ENCODE results near the gene MTO1.
"Not testable (repeated sequence)": the region's sequence is repeated elsewhere in the genome, so short reads cannot be mapped to it uniquely, and the experiment has no call there.

MTO1 gene, protein sequence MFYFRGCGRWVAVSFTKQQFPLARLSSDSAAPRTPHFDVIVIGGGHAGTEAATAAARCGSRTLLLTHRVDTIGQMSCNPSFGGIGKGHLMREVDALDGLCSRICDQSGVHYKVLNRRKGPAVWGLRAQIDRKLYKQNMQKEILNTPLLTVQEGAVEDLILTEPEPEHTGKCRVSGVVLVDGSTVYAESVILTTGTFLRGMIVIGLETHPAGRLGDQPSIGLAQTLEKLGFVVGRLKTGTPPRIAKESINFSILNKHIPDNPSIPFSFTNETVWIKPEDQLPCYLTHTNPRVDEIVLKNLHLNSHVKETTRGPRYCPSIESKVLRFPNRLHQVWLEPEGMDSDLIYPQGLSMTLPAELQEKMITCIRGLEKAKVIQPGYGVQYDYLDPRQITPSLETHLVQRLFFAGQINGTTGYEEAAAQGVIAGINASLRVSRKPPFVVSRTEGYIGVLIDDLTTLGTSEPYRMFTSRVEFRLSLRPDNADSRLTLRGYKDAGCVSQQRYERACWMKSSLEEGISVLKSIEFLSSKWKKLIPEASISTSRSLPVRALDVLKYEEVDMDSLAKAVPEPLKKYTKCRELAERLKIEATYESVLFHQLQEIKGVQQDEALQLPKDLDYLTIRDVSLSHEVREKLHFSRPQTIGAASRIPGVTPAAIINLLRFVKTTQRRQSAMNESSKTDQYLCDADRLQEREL

DNA sequence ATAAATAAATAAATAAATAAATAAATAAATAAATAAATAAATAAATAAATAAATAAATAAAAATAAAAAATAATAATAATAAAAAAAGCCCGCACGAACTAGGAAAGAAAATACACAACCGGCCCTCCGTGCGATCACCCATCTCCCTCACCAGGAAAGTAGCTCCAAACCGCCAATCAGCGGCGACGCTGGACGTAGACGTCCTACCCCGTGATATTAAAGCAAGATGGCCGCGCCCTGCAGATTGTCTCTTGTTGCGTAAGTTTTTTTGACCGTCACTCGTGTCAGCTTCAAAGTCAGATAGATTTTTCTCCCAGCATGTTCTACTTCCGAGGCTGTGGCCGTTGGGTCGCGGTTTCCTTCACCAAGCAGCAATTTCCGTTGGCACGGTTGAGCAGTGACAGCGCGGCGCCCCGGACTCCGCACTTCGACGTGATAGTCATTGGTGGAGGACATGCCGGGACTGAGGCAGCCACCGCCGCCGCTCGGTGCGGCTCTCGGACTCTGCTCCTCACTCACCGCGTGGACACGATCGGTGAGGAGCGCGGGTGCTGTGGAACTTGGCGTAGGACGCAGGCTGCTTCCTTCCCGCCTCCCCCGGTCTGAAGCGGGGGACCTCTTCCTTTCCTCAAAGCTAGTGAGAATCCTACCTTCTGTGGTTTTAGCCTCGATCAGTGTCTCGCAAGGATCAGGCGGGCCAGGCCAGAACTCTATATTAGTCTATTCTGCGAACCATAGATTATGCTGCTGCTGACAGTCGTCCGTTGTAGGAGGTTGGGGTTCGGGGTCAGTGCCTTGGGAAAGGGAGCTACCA lies at the start of gene MTO1:
MTO1 (plus strand) TSS at position 201 of the 814 bp plus-strand sequence; CDS start at position 319, 118 bp downstream.
- peak; percentile 70 to 75 for DNase-seq (ENCODE audit: low read depth in 2 of 2)

DNA sequence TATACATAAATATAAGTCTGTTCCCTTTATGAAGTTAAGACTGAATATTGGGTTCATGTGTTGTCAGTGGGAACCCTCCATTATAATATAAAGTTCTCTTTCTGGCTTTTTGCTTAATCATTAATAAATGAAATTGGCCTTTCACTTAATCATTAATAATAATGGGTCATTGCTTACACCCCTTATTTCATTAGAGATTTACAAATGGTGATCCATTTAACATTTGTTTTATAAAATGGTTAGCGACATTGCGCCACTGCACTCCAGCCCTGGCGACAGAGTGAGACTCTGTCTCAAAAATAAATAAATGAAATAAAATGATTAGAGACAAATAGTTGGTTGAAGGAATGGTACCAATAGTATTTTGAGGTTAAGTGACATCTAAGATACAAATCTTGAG lies 48.4 kb upstream of the MTO1 start:
- DNase-seq (ENCODE audit: low read depth in 2 of 2), result no peak

DNA sequence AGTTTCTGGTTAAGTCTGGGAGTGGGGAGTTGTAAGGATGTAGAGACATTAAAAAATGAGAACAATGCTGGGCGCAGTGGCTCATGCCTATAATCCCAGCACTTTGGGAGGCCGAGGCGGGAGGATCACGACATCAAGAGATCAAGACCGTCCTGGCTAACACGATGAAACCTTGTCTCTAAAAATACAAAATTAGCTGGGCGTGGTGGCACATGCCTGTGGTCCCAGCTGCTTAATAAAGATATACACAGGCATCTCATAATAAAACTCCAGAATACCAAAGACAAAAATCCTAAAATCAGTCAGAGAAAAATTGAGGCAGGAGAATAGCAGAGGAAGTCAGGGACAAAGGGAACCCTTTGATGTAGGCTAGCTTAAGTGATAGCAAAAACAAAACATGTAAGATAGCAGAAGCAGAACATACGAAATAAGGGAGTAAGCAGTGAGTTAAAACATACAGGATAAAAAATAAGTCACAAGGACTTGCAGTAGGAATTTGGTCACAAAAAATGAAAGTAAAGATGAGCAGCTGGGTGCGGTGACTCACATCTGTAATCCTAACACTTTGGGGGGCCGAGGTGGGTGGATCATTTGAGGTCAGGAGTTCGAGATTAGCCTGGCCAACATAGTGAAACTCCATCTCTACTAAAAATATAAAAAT lies 43.3 kb upstream of the MTO1 start:
- no peak for DNase-seq (ENCODE audit: low read depth in 2 of 2)

DNA sequence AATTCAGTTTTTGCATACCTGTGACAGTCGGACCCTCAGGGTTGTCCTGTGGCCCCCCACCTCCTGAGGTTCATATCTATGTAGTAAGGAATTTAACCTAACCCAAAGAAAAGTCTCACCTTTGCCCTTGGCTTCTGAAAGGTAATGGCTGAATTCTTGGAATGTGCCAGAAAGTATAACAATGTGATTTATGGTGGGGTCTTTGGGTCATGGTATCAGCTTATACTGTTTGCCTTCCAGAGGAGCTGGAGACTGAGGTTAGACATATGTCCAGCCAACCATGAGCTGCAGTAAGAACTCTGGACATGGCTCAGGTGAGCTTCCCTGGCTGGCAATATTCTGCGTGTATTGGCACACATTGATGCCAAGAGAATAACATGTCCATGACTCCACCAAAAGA lies 40.0 kb upstream of the MTO1 start:
- no peak for DNase-seq (ENCODE audit: low read depth in 2 of 2)

DNA sequence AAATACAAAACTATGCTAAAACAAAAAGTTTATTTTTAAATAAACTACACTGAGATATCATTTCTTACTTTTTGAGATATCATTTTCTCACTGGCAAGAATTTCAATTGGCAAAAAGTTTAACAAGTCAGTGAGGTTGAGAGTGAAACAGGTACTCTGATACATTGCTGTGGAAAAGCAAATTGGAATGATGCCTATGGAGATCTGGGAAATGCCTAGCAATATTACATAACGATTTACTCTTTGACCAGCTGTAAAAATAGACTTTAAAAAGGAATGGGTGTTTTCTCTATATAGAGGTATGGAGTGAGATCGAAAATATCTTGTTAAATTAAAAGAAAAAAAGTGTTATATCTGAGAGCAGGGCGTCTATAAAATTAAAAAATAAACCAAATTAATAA lies 26.3 kb upstream of the MTO1 start:
- DNase-seq (ENCODE audit: low read depth in 2 of 2), result no peak

DNA sequence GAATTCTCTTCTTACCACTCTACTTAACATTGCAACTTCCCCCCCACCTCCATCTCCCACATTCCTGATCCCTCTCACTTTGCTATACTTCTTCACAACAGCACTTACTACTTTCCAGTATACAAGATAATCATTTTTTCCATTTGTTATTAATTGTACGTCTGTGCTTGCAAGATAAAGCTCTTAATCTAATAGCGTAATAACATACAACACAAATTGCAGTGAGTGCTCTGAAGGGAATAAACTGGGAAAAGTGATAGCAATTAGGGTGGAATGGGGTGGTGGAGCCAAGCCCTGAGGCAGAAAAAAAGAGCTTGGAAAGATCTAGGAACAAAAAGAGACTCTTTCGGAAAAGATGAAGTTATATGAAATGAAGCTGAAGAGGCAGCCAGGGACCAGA lies 18.0 kb upstream of the MTO1 start:
- DNase-seq (ENCODE audit: low read depth in 2 of 2), result no peak

DNA sequence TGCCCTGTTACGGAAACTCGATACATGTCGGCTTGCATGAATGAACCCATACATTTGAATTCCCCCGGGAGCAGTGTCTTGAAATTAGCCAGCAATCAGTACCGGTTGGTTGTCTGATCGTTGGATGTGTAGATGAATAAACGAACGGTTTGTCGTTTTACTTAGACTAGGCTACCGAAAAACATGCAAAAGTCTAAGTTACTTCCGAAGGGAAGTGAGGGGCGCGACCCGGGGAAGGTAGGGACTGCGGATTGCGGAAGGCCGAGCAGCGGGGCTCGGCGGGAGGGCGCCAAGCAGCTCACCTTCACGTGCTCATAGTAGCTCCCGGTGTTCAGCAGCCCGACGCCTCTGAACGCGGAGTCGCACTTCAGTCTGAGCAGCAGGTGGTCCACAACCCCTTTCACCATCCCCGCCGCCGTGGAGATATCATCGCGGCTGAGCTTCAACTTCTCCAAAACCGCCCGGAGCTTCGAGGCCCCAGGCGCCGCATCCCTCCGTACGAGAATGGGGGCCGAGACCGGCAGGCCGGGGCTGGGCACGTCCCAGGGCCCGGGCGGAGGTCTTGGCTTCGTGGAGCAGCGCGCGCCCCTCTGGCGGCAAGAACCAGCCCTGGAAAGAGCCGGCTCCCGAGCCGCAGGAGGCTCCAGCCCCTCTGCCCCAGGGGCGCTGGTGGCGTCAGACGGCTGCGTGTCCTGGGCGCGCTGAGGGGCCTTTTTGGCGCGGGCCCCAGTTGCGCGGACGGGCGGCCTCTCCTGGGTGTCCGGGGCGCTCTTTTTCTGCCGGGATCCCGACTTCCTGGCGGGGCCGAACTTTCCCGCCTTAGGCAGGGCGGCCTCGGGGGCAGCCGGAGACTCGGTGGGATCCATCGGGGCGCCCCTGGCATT lies 10.1 kb upstream of the MTO1 start:
- peak; percentile 11 to 26 for DNase-seq (ENCODE audit: low read depth in 2 of 2)

DNA sequence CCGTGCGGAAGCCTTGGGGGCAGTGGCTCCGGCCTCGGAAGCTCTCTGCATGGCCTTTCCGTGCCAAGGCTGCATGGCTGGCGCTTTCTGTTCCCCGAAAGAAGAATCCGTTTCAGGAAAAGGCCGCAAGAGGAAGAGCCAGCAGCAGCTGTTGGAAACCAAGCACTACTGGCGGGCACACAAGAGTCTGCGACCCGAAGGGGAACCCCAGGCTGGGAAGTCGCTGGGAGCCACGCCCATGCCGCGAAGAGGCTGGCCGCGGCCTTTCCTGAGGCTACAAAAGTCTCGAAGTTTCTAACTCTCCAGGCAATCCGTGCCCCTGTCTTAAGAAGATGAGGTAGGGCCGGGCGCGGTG lies 9.5 kb upstream of the MTO1 start, which contains the start of gene CGAS:
CGAS (minus strand) TSS at position 191 of the 355 bp plus-strand sequence; CDS start at position 75, 116 bp downstream.
- DNase-seq (ENCODE audit: low read depth in 2 of 2), result peak; percentile 56 to 73

DNA sequence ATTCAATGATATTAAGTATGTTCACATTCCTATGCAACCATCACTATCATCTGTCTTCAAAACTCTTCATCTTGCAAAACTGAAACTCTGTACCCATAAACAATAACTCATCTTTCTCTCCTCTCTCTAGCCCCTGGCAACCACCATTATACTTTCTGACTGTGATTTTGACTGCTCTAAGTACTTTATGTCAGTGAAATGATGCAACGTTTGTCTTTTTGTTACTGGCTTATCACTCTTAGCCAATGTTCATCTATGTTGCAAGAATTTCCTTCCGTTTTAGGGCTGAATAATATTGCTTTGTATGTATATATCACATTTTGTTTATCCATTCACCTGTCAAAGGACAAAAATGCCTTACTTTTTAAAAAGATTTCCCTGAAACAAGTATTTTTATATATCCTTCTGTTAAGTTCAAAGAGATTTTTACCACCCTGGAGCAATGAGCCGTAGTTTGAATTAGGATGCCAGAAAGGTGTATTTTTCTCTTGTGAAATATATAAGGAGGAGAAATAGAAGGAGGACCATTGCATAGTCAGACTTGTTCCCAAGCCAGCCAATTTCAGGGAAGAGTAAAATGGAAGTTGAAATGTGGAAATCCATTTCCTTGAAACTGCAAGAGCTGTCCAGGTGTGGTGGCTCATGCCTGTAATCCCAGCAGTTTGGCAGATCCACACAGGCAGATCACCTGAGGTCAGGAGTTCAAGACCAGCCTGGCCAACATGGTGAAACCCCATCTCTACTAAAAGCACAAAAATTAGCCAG lies 5.5 kb upstream of the MTO1 start:
- no peak for DNase-seq (ENCODE audit: low read depth in 2 of 2)

DNA sequence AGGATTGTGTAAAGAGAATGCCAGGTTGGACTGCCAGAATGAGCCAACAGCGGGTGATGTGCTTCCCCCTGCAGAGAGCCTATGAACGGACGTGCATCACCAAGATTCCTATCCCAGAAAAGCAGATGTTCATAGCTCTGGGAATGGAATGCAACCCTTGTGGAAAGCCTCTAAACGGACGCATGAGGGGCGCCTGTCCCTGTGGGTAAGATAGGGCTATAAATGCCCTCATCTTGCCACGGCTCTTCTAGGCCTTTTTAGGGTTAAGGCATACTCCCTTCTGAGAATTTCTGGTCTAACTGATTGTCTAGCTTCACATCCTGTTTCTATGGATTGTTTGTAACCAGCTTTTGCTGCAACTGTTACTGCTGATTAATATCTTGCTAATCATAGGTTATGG lies 2.1 kb upstream of the MTO1 start:
- DNase-seq (ENCODE audit: low read depth in 2 of 2), result not testable (repeated sequence)

DNA sequence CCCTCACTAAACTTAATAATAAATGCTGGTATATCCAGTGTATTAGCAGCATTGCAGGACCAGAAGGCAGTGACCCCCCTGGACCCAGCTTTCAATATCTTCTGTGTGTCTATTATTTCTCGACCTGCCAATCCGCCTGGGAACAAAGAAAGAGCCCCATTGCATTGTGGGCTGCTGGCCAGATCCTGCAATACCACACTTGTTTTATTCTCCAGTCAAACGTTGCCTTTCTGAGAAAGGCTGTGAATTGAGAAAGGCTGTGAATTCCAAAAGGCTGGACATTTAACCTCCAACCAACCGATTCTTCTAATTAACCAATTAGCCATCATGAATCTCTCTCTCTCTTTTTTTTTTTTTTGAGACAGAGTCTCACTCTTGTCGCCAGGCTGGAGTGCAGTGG lies 1.5 kb upstream of the MTO1 start:
- no peak for DNase-seq (ENCODE audit: low read depth in 2 of 2)

DNA sequence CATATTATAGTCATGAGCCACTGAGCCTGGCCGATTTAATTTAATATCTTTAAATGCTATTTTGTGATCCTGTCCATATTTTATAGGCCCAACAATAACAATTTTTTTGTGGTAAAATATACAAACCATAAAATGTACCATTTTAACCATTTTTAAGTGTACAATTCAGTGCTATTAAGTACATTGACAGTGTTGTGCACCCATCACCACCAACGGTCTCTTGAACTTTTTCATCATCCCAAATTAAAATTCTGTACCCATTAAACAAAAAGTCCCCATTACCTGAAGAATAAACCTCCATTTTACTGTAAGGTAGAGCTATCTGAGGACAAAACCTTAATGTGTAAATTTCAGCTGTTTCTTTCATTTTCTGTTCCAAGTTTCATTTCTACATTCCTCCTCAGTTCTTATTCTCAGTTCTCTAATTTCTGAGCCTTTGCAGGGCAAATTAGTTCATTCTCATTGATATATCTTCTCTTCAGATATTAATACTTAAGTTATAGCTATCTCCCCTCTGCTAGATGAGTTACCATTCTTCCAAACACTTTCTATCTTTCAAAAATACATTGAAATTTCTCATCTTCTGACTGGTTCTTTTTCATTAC lies 10.3 kb downstream of the MTO1 start:
- DNase-seq (ENCODE audit: low read depth in 2 of 2), result no peak

DNA sequence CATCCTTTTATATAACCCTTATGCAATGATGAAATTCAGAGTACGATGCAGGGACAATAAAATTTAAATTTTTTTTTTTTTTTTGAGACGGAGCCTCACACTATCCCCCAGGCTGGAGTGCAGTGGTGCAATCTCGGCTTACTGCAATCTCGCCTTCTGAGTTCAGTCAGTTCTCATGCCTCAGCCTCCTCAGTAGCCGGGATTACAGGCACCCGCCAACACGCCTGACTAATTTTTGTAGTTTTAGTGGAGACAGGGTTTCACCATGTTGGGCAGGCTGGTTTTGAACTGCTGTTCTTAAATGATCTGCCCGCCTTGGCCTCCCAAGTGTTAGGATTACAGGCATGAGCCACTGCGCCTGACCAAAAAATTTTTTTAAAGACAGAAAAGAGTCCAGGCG lies 15.2 kb downstream of the MTO1 start:
- no peak for DNase-seq (ENCODE audit: low read depth in 2 of 2)

DNA sequence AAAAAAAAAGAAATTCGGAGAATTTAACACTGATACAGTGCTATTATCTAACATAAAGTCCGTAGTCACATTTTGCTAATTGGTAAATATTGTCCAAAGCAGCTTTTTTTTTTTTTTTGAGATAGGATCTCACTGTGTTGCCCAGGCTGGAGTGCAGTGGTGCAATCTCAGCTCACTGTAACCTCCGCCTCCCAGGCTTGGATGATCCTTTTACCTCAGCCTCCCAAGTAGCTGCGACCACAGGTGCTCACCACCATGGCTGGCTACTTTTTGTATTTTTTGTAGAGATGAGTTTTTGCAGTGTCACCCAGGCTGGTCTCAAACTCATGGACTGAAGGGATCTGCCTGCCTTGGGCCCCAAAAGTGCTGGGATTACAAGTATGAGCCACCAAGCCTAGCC lies 15.9 kb downstream of the MTO1 start:
- DNase-seq (ENCODE audit: low read depth in 2 of 2), result no peak

DNA sequence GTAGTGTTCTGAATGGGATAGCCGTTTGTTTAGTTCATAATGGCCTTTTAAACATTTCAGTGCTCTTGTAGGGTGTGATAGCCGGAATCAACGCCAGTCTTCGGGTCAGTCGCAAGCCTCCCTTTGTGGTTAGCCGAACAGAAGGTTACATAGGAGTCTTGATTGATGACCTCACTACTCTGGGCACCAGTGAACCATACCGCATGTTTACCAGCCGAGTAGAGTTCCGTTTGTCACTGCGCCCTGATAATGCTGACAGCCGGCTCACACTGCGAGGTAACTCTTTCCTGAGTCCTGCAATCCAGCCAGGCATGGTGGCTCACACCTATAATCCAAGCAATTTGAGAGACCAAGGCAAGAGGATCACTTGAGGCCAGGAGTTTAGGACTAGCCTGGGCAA lies 20.4 kb downstream of the MTO1 start:
- no peak for DNase-seq (ENCODE audit: low read depth in 2 of 2)

DNA sequence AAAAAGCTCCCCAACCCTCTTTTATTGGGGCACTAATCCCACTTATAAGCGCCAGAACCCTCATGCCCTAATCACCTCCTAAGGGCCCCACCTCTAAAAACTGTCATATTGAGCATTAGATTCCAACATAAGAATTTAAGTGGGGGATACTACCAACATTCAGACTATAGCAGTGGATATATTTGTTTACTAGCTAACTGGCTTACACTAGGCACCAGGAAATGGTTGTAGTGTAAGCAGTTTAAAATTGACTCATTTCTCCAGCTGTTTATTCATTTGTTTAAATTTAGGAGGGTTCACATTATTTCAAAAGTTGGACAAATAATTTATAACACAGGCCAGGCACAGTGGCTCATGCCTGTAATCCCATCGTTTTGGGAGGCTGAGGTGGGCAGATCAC lies 22.9 kb downstream of the MTO1 start:
- DNase-seq (ENCODE audit: low read depth in 2 of 2), result no peak

DNA sequence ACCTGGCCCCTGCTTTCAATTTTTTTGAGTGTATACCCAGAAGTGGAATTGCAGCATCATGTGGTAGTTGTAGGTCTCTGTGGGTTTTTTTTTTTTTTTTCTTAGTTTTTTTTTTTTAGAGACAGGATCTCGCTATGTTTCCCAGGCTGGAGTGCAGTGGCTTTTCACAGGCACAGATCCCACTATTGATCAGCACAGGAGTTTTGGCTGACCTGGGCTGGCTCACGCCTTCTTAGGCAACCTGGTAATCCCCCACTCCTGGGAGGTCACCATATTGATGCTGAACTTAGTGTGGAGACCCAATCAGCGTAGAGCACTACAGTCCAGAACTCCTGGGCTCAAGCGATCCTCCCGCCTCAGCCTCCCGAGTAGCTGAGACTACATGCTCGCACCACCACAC lies 25.9 kb downstream of the MTO1 start:
- DNase-seq (ENCODE audit: low read depth in 2 of 2), result no peak

DNA sequence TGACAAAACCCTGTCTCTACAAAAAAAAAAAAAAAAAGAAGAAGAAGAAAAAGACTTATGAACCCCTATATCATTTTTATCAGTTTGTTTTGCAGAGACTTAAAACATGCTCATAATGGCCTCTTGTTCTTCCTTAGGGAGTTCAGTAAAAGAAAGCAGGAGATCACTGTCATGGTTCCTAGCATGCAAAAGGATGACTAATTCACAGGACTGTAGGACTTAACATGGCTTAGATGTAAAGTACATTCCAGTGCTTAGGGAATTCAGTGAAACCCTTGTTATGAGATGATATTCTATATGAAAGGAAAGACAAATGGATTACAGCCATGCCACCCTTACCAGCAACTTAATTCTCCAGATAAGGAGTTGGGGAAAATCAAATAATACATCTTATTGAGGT lies 29.8 kb downstream of the MTO1 start:
- no peak for DNase-seq (ENCODE audit: low read depth in 2 of 2)

DNA sequence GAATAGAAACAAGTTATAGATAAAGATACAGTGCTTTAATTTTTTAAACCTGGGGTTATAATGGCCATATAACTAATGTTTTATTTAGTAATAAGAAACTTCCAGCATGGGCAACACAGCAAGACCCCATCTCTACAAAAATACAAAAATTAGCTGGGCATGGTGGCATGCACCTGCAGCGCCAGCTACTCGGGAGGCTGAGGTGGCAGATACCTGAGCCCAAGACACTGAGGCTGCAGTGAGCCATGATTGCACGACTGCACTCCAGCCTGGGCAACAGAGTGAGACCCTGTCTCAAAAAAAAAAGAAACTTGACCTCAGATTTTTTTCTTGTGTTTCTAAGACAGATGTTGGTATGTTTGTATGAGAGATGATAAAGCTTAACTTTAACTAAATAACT lies 36.4 kb downstream of the MTO1 start:
- no peak for DNase-seq (ENCODE audit: low read depth in 2 of 2)

Data from stimulated activated CD8-positive, alpha-beta memory T cell treated with anti-CD3 and anti-CD28 coated beads, Interleukin-7, amount 100 ng/mL, for 4 hours (primary cell).